Spleen (tissue), 7 donors: ENCODE measurements around the gene GET3.

ENCODE experiments used
- CTCF ChIP-seq, 11 experiments: fragments of 200-600 bp in 7 of 11; fragments of 450-650 bp in 4 of 11; sonication (generic) in 4 of 11; IDR thresholded peaks in 8 of 11; conservative IDR thresholded peaks in 3 of 11; 1 replicate in 7 of 11; 2 replicates in 4 of 11; pipeline versions ENCODE4 v1.4.0 to v1.8.0; 2016 to 2021; ENCODE audit warnings: antibody characterized with exemption in 11 of 11, inconsistent platforms in 4 of 11, mild to moderate bottlenecking in 1 of 11
- POLR2A ChIP-seq, 3 donors: fragments of 450-650 bp; IDR thresholded peaks; one replicate each; pipeline ENCODE4 v1.5.1; 2017; ENCODE audit warnings: antibody characterized with exemption in 3 of 3, mild to moderate bottlenecking in 1 of 3
- donor health status: DM: no; HTN: no; CAD: no; lungs with moderate emphysema.
- donor health status: DM: no; HTN: no; CAD: no.
- donor health status: DM: no; HTN: no; CAD: no.

GRCh38 chr19:12764698-12765097 lies 27.4 kb downstream of the GET3 start:
- no peak for TF ChIP-seq CTCF (IDR thresholded peaks at IDR 0.05 in 8 of 11, conservative IDR thresholded peaks at IDR 0.05 in 3 of 11)
- TF ChIP-seq POLR2A (IDR thresholded peaks at IDR 0.05), result no peak
